Smooth muscle cell (in vitro differentiated cells): ENCODE measurements around the gene PPP1R3G. TPM values are rescaled to one million over a fixed set of nuclear protein-coding genes. Genes with fewer than 3 reads are reported as not detected.

Source experiments
- DNase-seq: peaks from one replicate; lab custom pipeline; 2025; ENCODE audit not compliant: unreplicated experiment; lab: John Stamatoyannopoulos, UW
- H2AFZ ChIP-seq: fragments of 200-600 bp; sonication (generic); 2 replicates; pipeline ENCODE4 v1.6.0; 2016; ENCODE audit warnings: antibody characterized with exemption, low read depth, mild to moderate bottlenecking
- H3F3A ChIP-seq: fragments of 200-600 bp; sonication (generic); 2 replicates; pipeline ENCODE4 v1.6.0; 2017; ENCODE audit warnings: antibody characterized with exemption, low read depth
- H3K27ac ChIP-seq: fragments of 200-600 bp; sonication (generic); 2 replicates; pipeline ENCODE4 v1.5.1; 2016; ENCODE audit warnings: low read depth, mild to moderate bottlenecking
- H3K27me3 ChIP-seq: fragments of 200-600 bp; sonication (generic); 2 replicates; pipeline ENCODE4 v1.6.1; 2016; ENCODE audit warnings: low read depth, mild to moderate bottlenecking
- H3K36me3 ChIP-seq: fragments of 200-600 bp; sonication (generic); 2 replicates; pipeline ENCODE4 v1.5.1; 2016; ENCODE audit warnings: low read depth
- H3K4me1 ChIP-seq: fragments of 200-600 bp; sonication (generic); 2 replicates; pipeline ENCODE4 v1.5.1; 2016; ENCODE audit warnings: low read depth
- H3K4me2 ChIP-seq: fragments of 200-600 bp; sonication (generic); 2 replicates; pipeline ENCODE4 v1.6.0; 2016; ENCODE audit warnings: mild to moderate bottlenecking
- H3K4me3 ChIP-seq: fragments of 200-600 bp; sonication (generic); 2 replicates; pipeline ENCODE4 v1.5.1; 2016; ENCODE audit warnings: mild to moderate bottlenecking
- H3K79me2 ChIP-seq: fragments of 200-600 bp; sonication (generic); 2 replicates; pipeline ENCODE4 v1.6.0; 2016; ENCODE audit warnings: low read depth, mild to moderate bottlenecking
- H3K9ac ChIP-seq: fragments of 200-600 bp; sonication (generic); 2 replicates; pipeline ENCODE4 v1.6.0; 2016; ENCODE audit warnings: low read depth
- H3K9me3 ChIP-seq: fragments of 200-600 bp; sonication (generic); replicated peaks from 2 replicates; pipeline ENCODE4 v1.5.1; 2016; ENCODE audit warnings: low read depth
- H4K20me1 ChIP-seq: fragments of 200-600 bp; sonication (generic); 2 replicates; pipeline ENCODE4 v1.6.0; 2016; ENCODE audit warnings: low read depth
- CTCF ChIP-seq: fragments of 200-600 bp; sonication (generic); IDR thresholded peaks from 2 replicates; pipeline ENCODE4 v1.5.1; 2017; ENCODE audit warnings: borderline replicate concordance, mild to moderate bottlenecking, antibody characterized with exemption; ENCODE audit not compliant: insufficient read depth, poor library complexity, severe bottlenecking
- WGBS: methylation state at CpG from one replicate; pipeline ENCODE4 v1.1.7; 2016; ENCODE audit warnings: low lambda C conversion rate; 5-methylcytosine and 5-hydroxymethylcytosine counted together
- polyA plus RNA-seq: library from polyadenylated mRNA; unstranded; fragments of >200 nt; fragmentation: Nextera tagmentation; extraction: Ambion mirVana; gene quantifications from 2 replicates; pipeline ENCODE4 v1.2.1, GENCODE V29; 2016
- total RNA-seq: library from RNA; depleted of rRNA; stranded (reverse); fragments of >200 nt; gene quantifications from 2 replicates; pipeline ENCODE4 v1.2.3, GENCODE V29; 2014

Gene PPP1R3G
- total and polyA plus RNA-seq, 2 experiments from 2014 or later: 0.63 to 1.4 TPM

- Histone ChIP-seq H2AFZ (no peak overlapping the region), H3K36me3 (no peaks in the 10 kb centered on the region), H3K4me1 (peaks cover 9% of the 10 kb centered on the region), H3K9me3 (no peaks in the 10 kb centered on the region), H3K4me2 (no peak overlapping the region), H3K27me3 (peaks cover 10% of the 10 kb centered on the region), H3K4me3 (no peak overlapping the region), H3K9ac (no peak overlapping the region), H4K20me1 (no peaks in the 10 kb centered on the region), H3F3A (peaks cover 13% of the 10 kb centered on the region), H3K27ac (no peak overlapping the region), H3K79me2 (no peaks in the 10 kb centered on the region)
- no peak for TF ChIP-seq CTCF
- DNase-seq: no peak
- 90% methylated on average over 19 of the region's 19 CpGs for WGBS
Observed at GRCh38 chr6:5087389-5087788, 2.2 kb downstream of the PPP1R3G start.

- Histone ChIP-seq H3K4me1 (peaks cover 9% of the 10 kb centered on the region), H3K36me3 (no peaks in the 10 kb centered on the region), H3K9ac (no peak overlapping the region), H3K4me2 (no peak overlapping the region), H4K20me1 (no peaks in the 10 kb centered on the region), H2AFZ (no peak overlapping the region), H3K27ac (no peak overlapping the region), H3F3A (peaks cover 4% of the 10 kb centered on the region), H3K4me3 (no peak overlapping the region), H3K9me3 (no peaks in the 10 kb centered on the region), H3K27me3 (peaks cover 10% of the 10 kb centered on the region), H3K79me2 (no peaks in the 10 kb centered on the region)
- no peak for TF ChIP-seq CTCF
- DNase-seq: no peak
- 90% methylated on average over 3 of the region's 3 CpGs for WGBS
Observed at GRCh38 chr6:5088780-5089179, 3.6 kb downstream of the PPP1R3G start.

- Histone ChIP-seq H3K27ac (no peak overlapping the region), H2AFZ (no peak overlapping the region), H3K79me2 (no peaks in the 10 kb centered on the region), H3K4me1 (peaks cover 9% of the 10 kb centered on the region), H3F3A (no peaks in the 10 kb centered on the region), H4K20me1 (no peaks in the 10 kb centered on the region), H3K4me3 (no peak overlapping the region), H3K4me2 (no peak overlapping the region), H3K36me3 (no peaks in the 10 kb centered on the region), H3K9ac (no peak overlapping the region), H3K9me3 (no peaks in the 10 kb centered on the region), H3K27me3 (peaks cover 10% of the 10 kb centered on the region)
- TF ChIP-seq CTCF: no peak
- DNase-seq: no peak
- WGBS: 86% methylated on average over 5 of the region's 5 CpGs
Observed at GRCh38 chr6:5089481-5090438, 4.6 kb downstream of the PPP1R3G start.

- Histone ChIP-seq H3K9me3 (no peaks in the 10 kb centered on the region), H2AFZ (no peak overlapping the region), H3K9ac (no peak overlapping the region), H3K4me2 (no peak overlapping the region), H3K36me3 (no peaks in the 10 kb centered on the region), H4K20me1 (no peaks in the 10 kb centered on the region), H3K79me2 (no peaks in the 10 kb centered on the region), H3K4me3 (no peak overlapping the region), H3F3A (no peaks in the 10 kb centered on the region), H3K27ac (no peak overlapping the region), H3K4me1 (peaks cover 9% of the 10 kb centered on the region), H3K27me3 (peaks cover 10% of the 10 kb centered on the region)
- 88% methylated on average over 7 of the region's 7 CpGs for WGBS
- no peak for DNase-seq
- TF ChIP-seq CTCF: no peak
Observed at GRCh38 chr6:5090603-5091002, 5.5 kb downstream of the PPP1R3G start.
